Fibroblast of villous mesenchyme (primary cell): ENCODE measurements around the gene KRT81. TPM values are rescaled to one million over a fixed set of nuclear protein-coding genes. Genes with fewer than 3 reads are reported as not detected.
"Not testable (repeated sequence)": the region's sequence is repeated elsewhere in the genome, so short reads cannot be mapped to it uniquely, and the experiment has no call there.

Experiments
- DNase-seq: peaks from one replicate; pipeline ENCODE4 v3.0.0-alpha.2; 2010; ENCODE audit warnings: low read depth
- H3K4me3 ChIP-seq: 2 replicates; pipeline ENCODE4 v1.5.1; 2011; ENCODE audit warnings: low read depth, mild to moderate bottlenecking, low read length
- total RNA-seq: library from RNA; depleted of rRNA; stranded (reverse); fragments of >200 nt; gene quantifications from 2 replicates; pipeline ENCODE4 v1.2.3, GENCODE V29; 2012
- TF ChIP-seq, protein P1 (sequence below): IDR thresholded peaks from 2 replicates; pipeline ENCODE4 v1.5.1; 2012; ENCODE audit warnings: low read depth, mild to moderate bottlenecking, low read length; ENCODE audit not compliant: insufficient read depth

Gene KRT81
- total RNA-seq, 1 donor: not detected

DNA sequence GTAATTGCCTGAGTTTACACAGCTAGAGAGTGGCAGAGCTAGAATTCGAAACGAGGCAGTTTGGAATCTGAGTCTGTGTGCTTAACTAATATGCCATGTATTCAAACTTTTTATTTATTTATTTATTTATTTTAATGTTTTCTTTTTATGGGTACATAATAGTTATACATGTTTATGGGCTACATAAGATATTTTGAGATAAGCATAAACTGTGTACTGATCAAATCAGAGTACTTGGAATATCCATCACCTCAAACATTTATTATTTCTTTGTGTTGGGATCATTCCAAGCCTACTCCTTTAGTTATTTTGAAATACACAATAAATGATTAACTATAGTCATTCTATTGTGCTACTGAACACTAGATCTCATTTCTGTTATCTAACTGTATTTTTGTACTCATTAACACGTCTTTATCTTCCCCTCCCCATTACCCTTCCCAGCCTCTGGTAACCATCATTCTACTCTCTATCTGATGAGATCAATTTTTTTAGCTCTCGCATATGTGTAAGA, 7.4 kb upstream of the KRT81 start:
- no peak overlapping the region for H3K4me3 ChIP-seq
- no peak for DNase-seq
- TF ChIP-seq, protein P1, sequence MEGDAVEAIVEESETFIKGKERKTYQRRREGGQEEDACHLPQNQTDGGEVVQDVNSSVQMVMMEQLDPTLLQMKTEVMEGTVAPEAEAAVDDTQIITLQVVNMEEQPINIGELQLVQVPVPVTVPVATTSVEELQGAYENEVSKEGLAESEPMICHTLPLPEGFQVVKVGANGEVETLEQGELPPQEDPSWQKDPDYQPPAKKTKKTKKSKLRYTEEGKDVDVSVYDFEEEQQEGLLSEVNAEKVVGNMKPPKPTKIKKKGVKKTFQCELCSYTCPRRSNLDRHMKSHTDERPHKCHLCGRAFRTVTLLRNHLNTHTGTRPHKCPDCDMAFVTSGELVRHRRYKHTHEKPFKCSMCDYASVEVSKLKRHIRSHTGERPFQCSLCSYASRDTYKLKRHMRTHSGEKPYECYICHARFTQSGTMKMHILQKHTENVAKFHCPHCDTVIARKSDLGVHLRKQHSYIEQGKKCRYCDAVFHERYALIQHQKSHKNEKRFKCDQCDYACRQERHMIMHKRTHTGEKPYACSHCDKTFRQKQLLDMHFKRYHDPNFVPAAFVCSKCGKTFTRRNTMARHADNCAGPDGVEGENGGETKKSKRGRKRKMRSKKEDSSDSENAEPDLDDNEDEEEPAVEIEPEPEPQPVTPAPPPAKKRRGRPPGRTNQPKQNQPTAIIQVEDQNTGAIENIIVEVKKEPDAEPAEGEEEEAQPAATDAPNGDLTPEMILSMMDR: no peak

DNA sequence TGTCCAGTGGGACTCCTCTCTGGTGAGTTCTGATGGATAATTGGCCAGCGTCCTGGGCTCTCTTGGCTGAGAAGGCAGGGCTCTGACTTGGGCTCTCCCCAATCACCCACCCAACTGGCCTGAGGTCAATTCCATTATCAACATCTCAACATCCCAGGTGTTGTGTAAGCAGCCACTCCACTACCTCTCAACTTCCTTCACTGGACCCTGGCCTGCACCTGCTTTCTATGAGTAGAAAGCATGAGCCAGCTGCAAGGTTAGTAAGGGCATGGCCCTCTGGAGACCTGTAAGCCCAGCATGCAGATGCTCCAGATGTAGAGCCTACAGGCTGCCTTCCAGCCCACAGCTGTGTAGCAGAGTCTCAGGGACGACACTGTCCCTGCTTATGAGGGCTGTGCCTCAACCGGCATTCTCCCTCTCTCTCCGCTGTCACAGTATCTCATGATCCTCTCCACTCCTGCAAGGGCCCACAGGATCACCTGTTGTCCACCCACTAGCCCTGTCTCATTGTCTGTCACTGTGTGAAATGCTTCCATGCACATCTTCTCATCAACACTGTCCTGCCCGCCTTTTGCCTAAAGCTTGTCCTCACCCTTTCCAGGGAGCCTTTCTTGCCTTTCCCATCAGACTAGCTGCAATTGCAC, 5.4 kb upstream of the KRT81 start:
- no peak overlapping the region for H3K4me3 ChIP-seq
- no peak for DNase-seq
- TF ChIP-seq, protein P1: no peak

DNA sequence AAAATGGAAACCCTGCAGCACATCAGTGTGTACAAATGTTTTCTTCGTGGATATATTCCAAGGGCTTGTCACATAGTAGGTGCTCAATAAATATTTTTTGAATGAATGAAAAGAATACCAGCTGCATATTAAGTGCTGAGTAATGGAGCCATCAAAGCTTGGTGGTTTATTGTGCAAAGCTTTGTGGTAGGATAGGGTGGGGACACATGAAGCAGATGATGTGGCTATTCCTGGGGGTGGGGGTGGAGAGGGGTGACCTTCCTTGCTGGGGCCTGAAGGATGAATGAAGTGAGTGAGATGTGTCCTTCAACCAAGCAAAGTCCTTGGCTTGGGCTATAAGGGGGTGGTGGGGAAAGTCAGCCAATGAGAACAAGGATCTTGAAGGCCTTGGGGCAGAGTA, 4.3 kb upstream of the KRT81 start:
- TF ChIP-seq, protein P1: no peak
- no peak overlapping the region for H3K4me3 ChIP-seq
- no peak for DNase-seq

DNA sequence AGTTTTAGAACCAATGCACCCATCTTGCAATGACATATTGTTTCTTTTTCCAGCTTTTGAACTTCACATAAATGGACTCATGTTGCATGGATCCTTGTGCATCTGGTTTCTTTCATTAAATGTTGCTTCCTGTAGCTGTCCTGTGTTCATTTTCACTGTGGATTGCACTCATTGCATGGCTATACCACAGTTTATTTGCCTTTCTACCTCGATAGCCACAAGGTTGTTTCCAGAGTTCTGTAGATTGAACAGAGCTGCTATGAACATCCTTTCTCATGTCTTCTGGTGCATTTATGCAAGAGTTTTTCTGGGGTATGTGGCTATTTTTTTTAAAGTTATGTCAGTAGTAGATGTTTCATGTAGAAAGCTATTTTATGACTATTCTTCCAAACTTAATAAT, 3.5 kb upstream of the KRT81 start:
- H3K4me3 ChIP-seq: no peak overlapping the region
- TF ChIP-seq, protein P1: no peak
- DNase-seq: no peak

DNA sequence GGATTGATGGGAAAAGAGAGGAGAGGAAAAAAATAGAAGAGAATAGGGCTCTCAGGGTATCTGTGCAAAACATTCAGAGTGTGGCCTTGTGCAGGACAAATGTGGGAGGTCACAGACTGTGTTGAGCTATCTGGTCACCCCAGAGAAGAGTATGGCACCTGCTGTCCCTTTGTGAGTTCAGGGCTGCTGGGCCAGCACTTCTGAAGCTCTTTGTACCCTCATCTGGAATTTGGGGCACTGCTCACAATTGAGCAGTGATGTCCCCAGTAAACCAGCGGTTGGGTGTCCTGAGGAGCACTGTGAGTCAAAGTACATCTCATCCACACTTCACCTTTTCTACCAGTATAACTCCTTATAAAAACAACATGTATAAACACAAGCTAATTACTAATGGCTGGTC, 2.6 kb upstream of the KRT81 start:
- TF ChIP-seq, protein P1: no peak
- DNase-seq: no peak

DNA sequence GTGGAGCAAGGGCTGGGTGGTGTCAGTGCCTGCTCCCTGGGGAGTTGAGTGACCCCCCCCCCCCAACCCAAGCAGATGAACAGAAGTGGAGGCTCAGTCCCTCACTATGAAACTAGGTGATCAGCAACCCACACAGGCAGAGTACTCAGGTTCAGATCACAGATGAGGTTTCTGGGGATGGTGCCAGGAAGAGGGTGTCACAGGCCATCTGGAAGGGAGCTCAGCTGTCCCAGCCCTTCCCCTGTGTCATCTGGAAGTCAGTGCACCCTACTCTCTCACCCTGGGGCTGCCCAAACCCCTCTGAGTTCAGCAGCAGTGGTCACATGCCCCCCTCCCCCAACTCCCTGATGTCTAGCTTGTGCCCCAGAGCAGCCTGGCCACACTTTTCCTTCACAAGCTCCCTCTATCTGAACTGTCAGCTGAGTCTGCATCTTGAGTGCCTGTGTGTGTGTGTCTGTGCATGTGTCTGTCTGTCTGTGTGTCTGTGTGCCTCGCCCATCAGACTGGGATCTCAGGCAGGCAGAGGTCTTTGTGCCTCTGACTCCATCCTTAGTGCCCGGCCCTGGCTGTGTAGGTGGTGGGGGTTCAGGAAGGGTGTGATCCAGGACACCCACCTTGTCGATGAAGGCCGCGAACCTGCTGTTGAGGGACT, 725 bp downstream of the KRT81 start:
- not testable (repeated sequence) for H3K4me3 ChIP-seq, DNase-seq

More for the DNA sequence above, 2.6 kb upstream of the KRT81 start:
- no peak overlapping the region for H3K4me3 ChIP-seq

DNA sequence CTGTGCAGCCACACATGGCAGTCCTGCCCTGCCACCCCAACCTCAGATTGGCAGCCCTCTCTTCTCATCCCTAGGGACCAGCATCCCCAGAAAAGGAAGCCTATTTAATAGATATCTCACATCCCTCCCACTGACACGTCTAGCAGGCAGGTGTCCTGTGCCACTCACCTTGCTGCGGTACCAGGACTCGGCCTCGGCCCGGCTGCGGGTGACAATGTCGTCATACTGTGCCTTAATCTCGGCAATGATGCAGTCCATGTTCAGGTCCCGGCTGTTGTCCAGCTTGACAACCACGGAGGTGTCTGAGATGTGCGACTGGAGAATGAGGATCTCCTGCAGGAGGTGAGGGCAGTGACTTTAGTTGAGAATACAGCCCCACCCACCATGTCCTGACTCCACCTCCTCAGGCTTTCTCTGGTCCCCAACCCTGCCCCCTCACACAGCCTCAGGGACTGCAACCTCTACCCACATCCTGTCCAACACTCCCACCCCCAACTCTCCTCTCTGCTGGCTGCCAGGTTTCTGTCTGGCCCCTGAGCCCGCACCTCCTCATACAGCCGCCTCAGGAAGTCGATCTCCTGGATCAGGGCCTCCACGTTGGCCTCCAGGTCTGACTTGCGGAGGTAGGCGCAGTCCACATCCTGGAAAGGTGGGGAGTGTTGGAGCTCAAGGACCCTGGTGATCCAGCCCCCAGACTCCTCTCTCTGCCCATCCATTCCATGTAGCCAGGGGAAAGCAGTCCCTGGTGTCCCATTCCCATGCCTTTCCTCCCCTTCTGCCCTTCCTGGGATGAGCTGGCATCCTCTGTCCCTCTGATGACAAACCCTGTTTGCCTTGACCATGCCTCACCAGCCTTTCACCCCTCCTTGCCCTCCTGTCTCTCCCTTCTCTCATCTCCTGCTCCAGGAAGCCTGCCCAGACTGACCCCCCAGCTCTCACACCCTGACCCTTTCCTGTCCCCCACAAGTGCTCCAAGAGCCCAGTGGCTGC, 3.2 kb downstream of the KRT81 start:
- DNase-seq: not testable (repeated sequence)

More for the DNA sequence above, 3.2 kb downstream of the KRT81 start:
- not testable (repeated sequence) for H3K4me3 ChIP-seq
